Measurements from ENCODE around the gene AP2S1. TPM values are rescaled to one million over a fixed set of nuclear protein-coding genes. Genes with fewer than 3 reads are reported as not detected.
"Not testable (repeated sequence)": the region's sequence is repeated elsewhere in the genome, so short reads cannot be mapped to it uniquely, and the experiment has no call there.

AP2S1 gene
- total and polyA plus RNA-seq, 3 experiments from 2014 or later = 74.3 to 121 (median 121) TPM

- ChIA-PET POLR2A (interaction anchor here (0.6 to 1.8 kb wide), 4 partner anchors 10 to 253 kb away, joined by 3 to 5 read pairs (median 4); partner anchors contain the start of genes AP2S1 and ZC3H4), CTCF (interaction anchor here (1.0 to 8.1 kb wide), 4 partner anchors 13 to 153 kb away, joined by 3 to 50 read pairs (median 5); no protein-coding TSS in a partner anchor)
- no peaks in the 10 kb centered on the region for H3K27me3 ChIP-seq (ENCODE audit: insufficient read depth, low read length, poor library complexity, severe bottlenecking)
- Mint-ChIP-seq H3K27ac (peak overlapping the region; percentile 87 to 98 (median 96)), H3K4me1 (peaks cover 17 to 21% (median 19%) of the 10 kb centered on the region in 3 donors), H3K27me3 (peaks cover 0 to 2% of the 10 kb centered on the region in 2 donors), H3K4me3 (peak overlapping the region; percentile 90 to 99 (median 95)), H3K9me3 (no peaks in the 10 kb centered on the region), H3K36me3 (peaks cover 0 to 7% (median 0%) of the 10 kb centered on the region in 3 donors)
- H3K4me3 ChIP-seq (ENCODE audit: low read length) = peak overlapping the region; percentile 75
- no peaks in the 10 kb centered on the region for H3K36me3 ChIP-seq (ENCODE audit: insufficient read depth, low read length)
- peaks cover 47% of the 10 kb centered on the region for H3K4me1 ChIP-seq (ENCODE audit: insufficient read depth, low read length)
- DNase-seq = peak; percentile 92 to 96 (median 94)
- H3K9me3 ChIP-seq (ENCODE audit: low read length) = no peaks in the 10 kb centered on the region
- peak overlapping the region; percentile 79 for H3K27ac ChIP-seq (ENCODE audit: low read depth, low read length)
These were observed 9.6 kb upstream of the AP2S1 start for GRCh38 chr19:46860125-46860845.

GRCh38 chr19:46859637-46860124 is 9.0 kb upstream of the AP2S1 start:
- Mint-ChIP-seq H3K27me3 (peaks cover 0 to 2% of the 10 kb centered on the region in 2 donors), H3K4me1 (peaks cover 17 to 22% (median 19%) of the 10 kb centered on the region in 3 donors), H3K36me3 (peaks cover 0 to 6% (median 0%) of the 10 kb centered on the region in 3 donors), H3K9me3 (no peaks in the 10 kb centered on the region), H3K27ac (peak overlapping the region in 7 of 8 donors; percentile 87 to 98 (median 97)), H3K4me3 (peak overlapping the region; percentile 90 to 99 (median 95))
- no peaks in the 10 kb centered on the region for H3K27me3 ChIP-seq (ENCODE audit: insufficient read depth, low read length, poor library complexity, severe bottlenecking)
- no peak overlapping the region for H3K27ac ChIP-seq (ENCODE audit: low read depth, low read length)
- no peaks in the 10 kb centered on the region for H3K36me3 ChIP-seq (ENCODE audit: insufficient read depth, low read length)
- peak overlapping the region; percentile 75 for H3K4me3 ChIP-seq (ENCODE audit: low read length)
- ChIA-PET CTCF (interaction anchor here (1.3 to 8.1 kb wide), 3 partner anchors 12 to 153 kb away, joined by 4 to 50 read pairs (median 6); no protein-coding TSS in a partner anchor), POLR2A (interaction anchor here (1.0 to 1.8 kb wide), 2 partner anchors 9 to 176 kb away, joined by 3 to 5 read pairs; partner anchors contain the start of gene AP2S1)
- no peaks in the 10 kb centered on the region for H3K9me3 ChIP-seq (ENCODE audit: low read length)
- peaks cover 47% of the 10 kb centered on the region for H3K4me1 ChIP-seq (ENCODE audit: insufficient read depth, low read length)
- peak in 1 of 5 donors; percentile 21 for DNase-seq

- Histone ChIP-seq H3K36me3 (ENCODE audit: insufficient read depth, low read length) (no peaks in the 10 kb centered on the region), H3K27me3 (ENCODE audit: insufficient read depth, low read length, poor library complexity, severe bottlenecking) (no peaks in the 10 kb centered on the region), H3K27ac (ENCODE audit: low read depth, low read length) (peak overlapping the region; percentile 51), H3K4me3 (ENCODE audit: low read length) (peak overlapping the region; percentile 67), H3K9me3 (ENCODE audit: low read length) (no peaks in the 10 kb centered on the region), H3K4me1 (ENCODE audit: insufficient read depth, low read length) (peaks cover 18% of the 10 kb centered on the region)
- H3K27me3 Mint-ChIP-seq = peaks cover 0 to 2% of the 10 kb centered on the region in 2 donors
- H3K4me1 Mint-ChIP-seq = peaks cover 17 to 22% (median 19%) of the 10 kb centered on the region in 3 donors
- ChIA-PET CTCF (interaction anchor here (0.6 to 8.1 kb wide), 15 partner anchors 16 to 340 kb away, joined by 3 to 50 read pairs (median 4); partner anchors contain the start of gene ZC3H4), POLR2A (interaction anchor here (0.9 to 1.5 kb wide), 3 partner anchors 99 to 257 kb away, joined by 5 to 6 read pairs (median 6); partner anchors contain the start of gene ZC3H4)
- H3K9me3 Mint-ChIP-seq = no peaks in the 10 kb centered on the region
- peak overlapping the region; percentile 6 to 87 (median 64) for H3K27ac Mint-ChIP-seq
- peak; percentile 86 to 94 (median 87) for DNase-seq
- peaks cover 0 to 6% (median 0%) of the 10 kb centered on the region in 3 donors for H3K36me3 Mint-ChIP-seq
- peak overlapping the region; percentile 67 to 79 (median 70) for H3K4me3 Mint-ChIP-seq
These were observed 5.7 kb upstream of the AP2S1 start for GRCh38 chr19:46856062-46857022.

- H3K9me3 Mint-ChIP-seq; DNase-seq; H3K4me3 ChIP-seq (ENCODE audit: low read length); H3K36me3 Mint-ChIP-seq; H3K27me3 ChIP-seq (ENCODE audit: insufficient read depth, low read length, poor library complexity, severe bottlenecking); H3K36me3 ChIP-seq (ENCODE audit: insufficient read depth, low read length); POLR2A ChIA-PET; H3K9me3 ChIP-seq (ENCODE audit: low read length); H3K27ac ChIP-seq (ENCODE audit: low read depth, low read length); H3K4me3 Mint-ChIP-seq; H3K27me3 Mint-ChIP-seq: not testable (repeated sequence)
- peaks cover 22% of the 10 kb centered on the region for H3K4me1 ChIP-seq (ENCODE audit: insufficient read depth, low read length)
- peaks cover 25 to 29% (median 27%) of the 10 kb centered on the region in 3 donors for H3K4me1 Mint-ChIP-seq
- CTCF ChIA-PET = interaction anchor here (1.1 to 8.1 kb wide), 3 partner anchors 97 to 182 kb away, joined by 3 to 50 read pairs (median 3); no protein-coding TSS in a partner anchor
- peak overlapping the region in 1 of 8 donors; percentile 61 for H3K27ac Mint-ChIP-seq
These were observed 4.1 kb upstream of the AP2S1 start for GRCh38 chr19:46854698-46855097.

DNA sequence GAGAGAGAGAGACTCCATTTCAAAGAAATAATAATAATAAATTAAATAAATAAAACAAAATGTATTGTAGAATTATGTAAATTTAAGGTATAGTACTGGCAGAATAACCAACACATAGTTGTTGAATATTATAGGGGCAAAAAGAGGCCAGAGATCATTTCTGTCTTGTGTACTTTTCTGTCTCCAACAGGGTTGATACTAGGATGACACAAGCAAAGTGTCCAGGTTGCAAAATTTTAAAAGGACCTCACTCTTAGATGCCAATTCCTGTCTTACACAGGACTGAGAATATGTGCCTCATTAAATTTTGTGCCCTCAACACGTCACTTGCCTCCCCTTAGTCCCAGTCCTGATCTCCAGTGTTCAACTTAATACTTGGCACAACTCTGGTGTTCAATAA is 2.2 kb upstream of the AP2S1 start:
- Mint-ChIP-seq H3K36me3 (peaks cover 0 to 3% (median under 1%) of the 10 kb centered on the region in 3 donors), H3K4me3 (no peak overlapping the region), H3K27ac (peak overlapping the region in 2 of 8 donors; percentile 20 to 60), H3K27me3 (peaks cover 0 to 3% of the 10 kb centered on the region in 2 donors), H3K9me3 (no peaks in the 10 kb centered on the region), H3K4me1 (peaks cover 28 to 35% (median 31%) of the 10 kb centered on the region in 3 donors)
- Histone ChIP-seq H3K27ac (ENCODE audit: low read depth, low read length) (no peak overlapping the region), H3K36me3 (ENCODE audit: insufficient read depth, low read length) (no peaks in the 10 kb centered on the region), H3K27me3 (ENCODE audit: insufficient read depth, low read length, poor library complexity, severe bottlenecking) (no peaks in the 10 kb centered on the region), H3K9me3 (ENCODE audit: low read length) (no peaks in the 10 kb centered on the region), H3K4me1 (ENCODE audit: insufficient read depth, low read length) (peaks cover 26% of the 10 kb centered on the region), H3K4me3 (ENCODE audit: low read length) (no peak overlapping the region)
- no peak for DNase-seq
- CTCF ChIA-PET = interaction anchor here (1.4 kb wide), 1 partner anchor 138 kb away, joined by 3 read pairs; no protein-coding TSS in a partner anchor
- POLR2A ChIA-PET = interaction anchor here (0.9 kb wide), 1 partner anchor 9 kb away, joined by 15 read pairs; no protein-coding TSS in a partner anchor

DNA sequence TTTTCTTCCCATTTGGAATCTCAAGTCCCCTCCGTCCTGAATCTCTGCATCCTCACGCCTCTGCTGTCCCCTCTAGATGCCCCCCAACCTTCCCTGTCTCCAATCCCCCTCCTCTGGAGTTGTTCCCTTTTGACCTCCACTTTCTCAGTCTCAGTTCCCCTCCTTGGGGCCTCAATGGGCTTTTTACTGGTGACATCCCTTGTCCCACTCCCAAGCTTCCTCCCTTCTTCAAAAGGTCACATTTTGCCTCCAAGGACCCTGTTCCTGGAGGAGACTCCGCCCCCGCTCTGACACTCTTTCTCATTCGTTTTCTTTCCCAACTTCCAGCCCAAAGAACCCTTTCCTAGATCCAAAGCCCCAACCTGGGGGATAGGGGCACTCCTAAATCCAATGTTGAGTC is 1.0 kb downstream of the AP2S1 start:
- POLR2A ChIA-PET = no interaction called here
- H3K36me3 ChIP-seq (ENCODE audit: insufficient read depth, low read length) = no peaks in the 10 kb centered on the region
- CTCF ChIA-PET = interaction anchor here (1.8 kb wide), 1 partner anchor 104 kb away, joined by 4 read pairs; no protein-coding TSS in a partner anchor
- peaks cover 13% of the 10 kb centered on the region for H3K4me1 ChIP-seq (ENCODE audit: insufficient read depth, low read length)
- DNase-seq = no peak
- H3K27me3 ChIP-seq (ENCODE audit: insufficient read depth, low read length, poor library complexity, severe bottlenecking) = no peaks in the 10 kb centered on the region
- peak overlapping the region; percentile 86 for H3K4me3 ChIP-seq (ENCODE audit: low read length)
- peak overlapping the region; percentile 71 for H3K27ac ChIP-seq (ENCODE audit: low read depth, low read length)
- Mint-ChIP-seq H3K4me1 (peaks cover 16 to 25% (median 25%) of the 10 kb centered on the region in 3 donors), H3K27ac (peak overlapping the region in 7 of 8 donors; percentile 54 to 98 (median 91)), H3K4me3 (peak overlapping the region; percentile 86 to 95 (median 93)), H3K9me3 (no peaks in the 10 kb centered on the region), H3K36me3 (peaks cover 0 to 17% (median 7%) of the 10 kb centered on the region in 3 donors), H3K27me3 (peaks cover 0 to 1% of the 10 kb centered on the region in 2 donors)
- no peaks in the 10 kb centered on the region for H3K9me3 ChIP-seq (ENCODE audit: low read length)

- peaks cover 16 to 25% (median 25%) of the 10 kb centered on the region in 3 donors for H3K4me1 Mint-ChIP-seq
- H3K9me3 ChIP-seq (ENCODE audit: low read length) = no peaks in the 10 kb centered on the region
- no peak for DNase-seq
- no peaks in the 10 kb centered on the region for H3K9me3 Mint-ChIP-seq
- CTCF ChIA-PET = interaction anchor here (1.5 kb wide), 1 partner anchor 12 kb away, joined by 4 read pairs; the partner anchor contains the start of gene ARHGAP35
- H3K4me3 ChIP-seq (ENCODE audit: low read length) = no peak overlapping the region
- POLR2A ChIA-PET = no interaction called here
- no peaks in the 10 kb centered on the region for H3K27me3 ChIP-seq (ENCODE audit: insufficient read depth, low read length, poor library complexity, severe bottlenecking)
- H3K27ac Mint-ChIP-seq = peak overlapping the region in 1 of 8 donors; percentile 27
- peak overlapping the region in 1 of 7 donors; percentile 30 for H3K4me3 Mint-ChIP-seq
- no peaks in the 10 kb centered on the region for H3K36me3 ChIP-seq (ENCODE audit: insufficient read depth, low read length)
- peaks cover 13% of the 10 kb centered on the region for H3K4me1 ChIP-seq (ENCODE audit: insufficient read depth, low read length)
- H3K27ac ChIP-seq (ENCODE audit: low read depth, low read length) = no peak overlapping the region
- peaks cover 0 to 1% of the 10 kb centered on the region in 2 donors for H3K27me3 Mint-ChIP-seq
- H3K36me3 Mint-ChIP-seq = peaks cover 0 to 25% (median 9%) of the 10 kb centered on the region in 3 donors
These were observed 2.3 kb downstream of the AP2S1 start for GRCh38 chr19:46848389-46848788.

Data from CD8-positive, alpha-beta memory T cell (primary cell).